ENCODE data around the gene AMN. TPM values are rescaled to one million over a fixed set of nuclear protein-coding genes. Genes with fewer than 3 reads are reported as not detected.

The AMN gene
- total RNA-seq, 1 donor from 2014 or later: 0.35 TPM

DNA sequence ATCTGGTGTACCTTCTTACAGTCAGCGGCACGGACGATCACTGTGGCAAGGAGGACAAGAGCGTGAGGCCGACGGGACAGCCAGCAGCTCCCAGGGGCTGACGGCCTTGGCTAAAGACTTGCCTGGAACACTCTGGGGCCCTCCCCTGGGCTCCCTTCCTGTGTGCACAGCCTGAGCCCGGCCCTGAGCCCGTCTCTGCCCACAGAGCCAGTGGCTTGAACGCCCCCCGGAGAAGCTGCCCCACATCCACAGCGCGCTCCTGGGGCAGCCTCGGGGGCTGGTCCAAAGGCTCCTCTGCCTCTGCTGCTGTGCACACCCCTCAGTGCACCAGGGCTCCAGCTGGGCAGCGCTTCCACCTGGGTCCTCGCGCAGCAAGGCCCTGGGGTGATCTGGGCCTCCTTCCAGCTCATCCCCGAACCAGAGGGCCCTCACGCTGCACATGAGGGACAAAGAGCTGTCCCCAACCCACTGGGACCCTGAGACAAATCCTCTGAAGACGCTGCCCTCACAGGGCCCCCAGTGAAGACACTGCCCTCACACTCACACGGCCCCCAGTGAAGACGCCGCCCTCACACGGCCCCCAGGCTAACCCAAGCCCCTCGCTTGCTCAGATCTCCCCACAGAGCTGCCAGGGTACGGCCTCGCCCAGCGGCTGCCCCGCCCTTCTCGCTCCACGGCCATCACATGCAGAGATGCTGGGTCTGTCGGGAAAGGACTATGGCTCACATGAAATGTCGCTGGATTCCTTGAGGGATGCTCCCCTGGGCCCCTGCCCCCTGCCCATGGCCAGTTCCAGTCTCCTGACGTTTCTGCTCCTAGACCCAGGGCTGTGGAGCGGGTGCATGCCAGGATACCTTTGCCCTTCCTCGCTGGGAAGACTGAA, 22.2 kb downstream of the AMN start:
- no peak for DNase-seq
- Mint-ChIP-seq H3K27me3 (no peaks in the 10 kb centered on the region), H3K4me3 (no peak overlapping the region), H3K36me3 (ENCODE audit: low read depth) (no peaks in the 10 kb centered on the region), H3K27ac (no peak overlapping the region), H3K4me1 (peaks cover 19% of the 10 kb centered on the region), H3K9me3 (no peaks in the 10 kb centered on the region)
- intact Hi-C loops (cut with micrococcal nuclease): no loop called here

DNA sequence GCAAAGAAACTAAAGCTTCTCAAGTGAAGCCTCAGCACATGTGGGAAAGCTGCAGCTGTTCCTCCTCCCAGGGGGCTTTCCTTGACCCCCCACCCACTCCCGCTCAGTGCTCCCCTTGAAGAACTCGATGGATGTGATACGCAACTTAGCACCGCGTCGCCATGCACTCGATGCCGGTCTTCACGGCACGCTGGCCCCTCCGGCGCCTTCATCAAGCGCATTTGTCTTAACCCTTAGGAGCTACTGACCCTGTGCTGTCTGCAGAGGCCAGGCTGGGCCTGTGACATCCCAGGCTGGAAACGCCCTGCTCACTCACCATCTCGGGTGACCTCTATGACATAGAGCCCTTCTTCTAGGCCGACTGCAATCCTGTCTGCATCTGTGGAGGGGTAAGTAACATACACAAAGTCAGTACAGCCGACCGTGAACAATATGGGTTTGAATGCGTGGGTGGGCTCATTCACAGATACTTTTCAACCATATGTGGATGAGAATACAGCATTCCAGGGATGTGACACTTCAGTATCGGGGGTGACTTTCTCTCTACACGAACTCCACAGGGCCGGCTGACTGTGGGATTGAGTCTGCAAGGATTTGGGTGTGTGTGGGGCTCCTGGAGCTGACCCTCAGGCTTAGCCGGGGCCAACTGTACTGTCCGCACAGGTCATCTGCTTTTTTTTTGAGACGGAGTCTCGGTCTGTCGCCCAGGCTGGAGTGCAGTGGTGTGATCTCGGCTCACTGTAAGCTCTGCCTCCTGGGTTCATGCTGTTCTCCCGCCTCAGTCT, 23.1 kb downstream of the AMN start:
- Mint-ChIP-seq H3K4me3 (no peak overlapping the region), H3K27ac (no peak overlapping the region), H3K36me3 (ENCODE audit: low read depth) (no peaks in the 10 kb centered on the region), H3K4me1 (peaks cover 19% of the 10 kb centered on the region), H3K9me3 (no peaks in the 10 kb centered on the region), H3K27me3 (no peaks in the 10 kb centered on the region)
- intact Hi-C loops (cut with micrococcal nuclease): no loop called here
- no peak for DNase-seq

DNA sequence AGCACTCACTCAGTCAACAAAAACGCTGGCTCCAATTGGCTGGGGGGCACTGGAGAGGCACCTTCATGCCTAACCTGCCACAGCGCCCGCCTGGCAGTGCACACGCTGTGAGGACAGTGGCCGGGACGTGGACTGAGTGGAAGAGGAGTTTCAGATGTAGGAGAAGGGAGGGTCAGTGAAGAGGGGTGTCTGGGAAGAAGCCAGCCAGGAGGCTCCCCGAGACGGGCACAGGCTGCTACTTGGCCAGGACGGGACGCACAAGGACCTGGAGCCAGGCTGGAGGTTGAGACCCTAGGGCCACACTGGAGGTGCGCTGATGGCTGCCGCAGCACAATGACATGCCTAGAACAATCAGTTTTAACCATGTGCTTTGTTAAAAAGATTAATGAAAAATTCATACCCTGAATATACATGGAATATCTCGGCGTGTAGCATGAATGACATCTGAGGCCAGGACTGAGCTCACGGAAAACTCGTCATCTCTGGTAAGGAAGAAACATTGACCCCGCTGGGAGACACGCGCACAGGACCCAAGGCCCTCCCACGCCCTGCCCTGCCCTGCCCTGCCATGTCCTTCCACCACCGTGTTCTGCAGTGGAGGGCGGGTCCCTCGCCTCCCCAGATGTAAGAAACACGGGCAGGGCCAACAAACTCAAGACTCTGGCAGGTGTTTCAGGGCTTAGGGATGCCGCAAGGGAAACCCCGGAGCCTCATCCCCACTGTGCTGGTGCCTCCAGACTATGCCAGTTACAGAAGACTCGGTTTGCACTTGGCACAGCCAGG, 25.0 kb downstream of the AMN start:
- Mint-ChIP-seq H3K36me3 (ENCODE audit: low read depth) (no peaks in the 10 kb centered on the region), H3K9me3 (no peaks in the 10 kb centered on the region), H3K4me3 (no peak overlapping the region), H3K4me1 (peaks cover 19% of the 10 kb centered on the region), H3K27me3 (no peaks in the 10 kb centered on the region), H3K27ac (peak overlapping the region; percentile 51)
- no peak for DNase-seq
- intact Hi-C loops (cut with micrococcal nuclease): no loop called here

GRCh38 chr14:102948698-102949061, 26.2 kb downstream of the AMN start:
- H3K27ac Mint-ChIP-seq: peak overlapping the region; percentile 73
- intact Hi-C loops (cut with micrococcal nuclease): no loop called here
- H3K27me3 Mint-ChIP-seq: no peaks in the 10 kb centered on the region
- DNase-seq: no peak
- peaks cover 19% of the 10 kb centered on the region for H3K4me1 Mint-ChIP-seq
- no peaks in the 10 kb centered on the region for H3K36me3 Mint-ChIP-seq (ENCODE audit: low read depth)
- peak overlapping the region; percentile 22 for H3K4me3 Mint-ChIP-seq
- no peaks in the 10 kb centered on the region for H3K9me3 Mint-ChIP-seq

DNA sequence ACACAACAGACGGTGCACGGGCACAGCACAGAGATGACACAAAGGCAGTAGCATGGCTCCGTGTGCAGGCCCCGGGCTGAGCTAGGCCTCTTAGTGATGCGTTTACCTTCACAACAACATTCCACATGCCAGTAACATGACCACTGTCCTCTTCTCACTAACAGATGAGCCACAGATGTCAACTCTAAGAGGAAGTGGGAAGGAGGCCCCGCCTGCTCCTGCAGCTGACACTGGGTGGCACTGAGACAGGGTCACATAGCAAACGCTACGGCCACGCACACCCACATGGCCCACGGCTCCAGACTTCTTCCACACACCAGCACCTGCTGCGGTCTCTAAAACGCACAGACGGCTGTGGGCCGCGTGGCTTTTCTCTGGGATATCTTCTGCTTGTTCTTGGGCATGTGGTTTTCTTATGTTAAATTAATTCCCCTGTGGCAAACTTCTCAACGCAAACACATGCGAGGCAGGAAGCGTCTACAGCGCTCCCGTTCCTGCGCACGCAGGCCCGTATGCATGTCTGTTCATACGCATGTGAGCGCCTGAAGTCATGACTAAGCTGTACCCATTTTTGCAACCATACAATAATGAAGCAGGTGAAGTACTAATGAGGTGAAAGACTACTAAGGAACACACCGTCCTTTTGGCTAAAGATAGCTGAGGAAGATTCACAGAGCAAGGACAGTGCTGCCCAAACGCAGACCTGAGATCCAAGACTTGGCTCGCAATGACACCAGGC, 26.8 kb downstream of the AMN start:
- no peaks in the 10 kb centered on the region for H3K36me3 Mint-ChIP-seq (ENCODE audit: low read depth)
- DNase-seq: peak; percentile 79
- no peaks in the 10 kb centered on the region for H3K9me3 Mint-ChIP-seq
- H3K27me3 Mint-ChIP-seq: no peaks in the 10 kb centered on the region
- H3K27ac Mint-ChIP-seq: peak overlapping the region; percentile 73
- H3K4me3 Mint-ChIP-seq: peak overlapping the region; percentile 22
- intact Hi-C loops (cut with micrococcal nuclease): no loop called here
- peaks cover 19% of the 10 kb centered on the region for H3K4me1 Mint-ChIP-seq

- H3K4me3 Mint-ChIP-seq: no peak overlapping the region
- H3K9me3 Mint-ChIP-seq: no peaks in the 10 kb centered on the region
- no peak for DNase-seq
- no peaks in the 10 kb centered on the region for H3K27me3 Mint-ChIP-seq
- intact Hi-C loops (cut with micrococcal nuclease): no loop called here
- H3K27ac Mint-ChIP-seq: no peak overlapping the region
- H3K4me1 Mint-ChIP-seq: peaks cover 19% of the 10 kb centered on the region
- no peaks in the 10 kb centered on the region for H3K36me3 Mint-ChIP-seq (ENCODE audit: low read depth)
Measured at GRCh38 chr14:102949801-102950451, 27.5 kb downstream of the AMN start.

GRCh38 chr14:102951034-102951433, 28.6 kb downstream of the AMN start:
- Mint-ChIP-seq H3K9me3 (no peaks in the 10 kb centered on the region), H3K27ac (no peak overlapping the region), H3K4me1 (peaks cover 19% of the 10 kb centered on the region), H3K36me3 (ENCODE audit: low read depth) (no peaks in the 10 kb centered on the region), H3K27me3 (no peaks in the 10 kb centered on the region), H3K4me3 (no peak overlapping the region)
- intact Hi-C loops (cut with micrococcal nuclease): no loop called here
- no peak for DNase-seq

DNA sequence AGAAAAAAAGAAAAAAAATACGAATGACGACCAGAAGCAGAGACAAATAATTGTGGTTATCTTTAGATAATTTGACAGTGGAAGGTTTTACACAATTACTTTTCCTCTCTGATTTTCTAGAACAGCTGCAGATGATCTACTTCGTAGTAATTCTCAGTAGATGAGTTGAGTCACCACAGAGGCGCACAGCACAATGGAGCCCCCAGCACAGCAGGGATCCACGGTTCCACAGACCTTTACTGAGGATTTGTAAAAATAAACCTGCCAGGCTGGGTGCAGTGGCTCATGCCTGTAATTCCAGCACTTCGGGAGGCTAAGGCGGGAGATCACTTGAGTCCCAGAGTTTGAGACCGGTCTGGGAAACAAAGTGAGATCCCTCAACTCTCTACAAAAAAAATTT, 29.3 kb downstream of the AMN start:
- H3K27me3 Mint-ChIP-seq: no peaks in the 10 kb centered on the region
- intact Hi-C loops (cut with micrococcal nuclease): no loop called here
- no peak overlapping the region for H3K27ac Mint-ChIP-seq
- no peaks in the 10 kb centered on the region for H3K9me3 Mint-ChIP-seq
- no peaks in the 10 kb centered on the region for H3K36me3 Mint-ChIP-seq (ENCODE audit: low read depth)
- H3K4me1 Mint-ChIP-seq: peaks cover 15% of the 10 kb centered on the region
- no peak for DNase-seq
- H3K4me3 Mint-ChIP-seq: no peak overlapping the region

DNA sequence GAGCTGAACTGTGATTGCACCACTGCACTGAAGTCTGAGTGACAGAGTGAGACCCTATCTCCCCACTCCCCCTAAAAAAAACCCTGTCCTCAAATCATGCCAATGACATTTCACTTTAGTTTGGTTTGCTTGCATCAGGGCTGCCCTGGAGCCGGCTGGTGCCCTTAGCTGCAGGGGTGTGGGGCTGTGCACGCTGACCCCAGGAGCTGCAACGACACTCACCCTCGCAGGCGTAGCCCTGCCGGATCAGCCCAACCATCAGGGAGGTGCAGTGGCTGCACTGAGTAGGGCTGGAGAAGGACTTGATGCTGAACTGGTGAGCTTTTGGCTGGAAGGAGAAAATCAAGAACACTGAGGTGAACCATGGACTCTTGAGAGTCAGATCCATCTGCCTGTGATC, 29.8 kb downstream of the AMN start:
- Mint-ChIP-seq H3K9me3 (no peaks in the 10 kb centered on the region), H3K27me3 (no peaks in the 10 kb centered on the region), H3K4me3 (no peak overlapping the region), H3K36me3 (ENCODE audit: low read depth) (no peaks in the 10 kb centered on the region), H3K4me1 (peaks cover 12% of the 10 kb centered on the region), H3K27ac (no peak overlapping the region)
- no peak for DNase-seq
- intact Hi-C loops (cut with micrococcal nuclease): no loop called here

DNA sequence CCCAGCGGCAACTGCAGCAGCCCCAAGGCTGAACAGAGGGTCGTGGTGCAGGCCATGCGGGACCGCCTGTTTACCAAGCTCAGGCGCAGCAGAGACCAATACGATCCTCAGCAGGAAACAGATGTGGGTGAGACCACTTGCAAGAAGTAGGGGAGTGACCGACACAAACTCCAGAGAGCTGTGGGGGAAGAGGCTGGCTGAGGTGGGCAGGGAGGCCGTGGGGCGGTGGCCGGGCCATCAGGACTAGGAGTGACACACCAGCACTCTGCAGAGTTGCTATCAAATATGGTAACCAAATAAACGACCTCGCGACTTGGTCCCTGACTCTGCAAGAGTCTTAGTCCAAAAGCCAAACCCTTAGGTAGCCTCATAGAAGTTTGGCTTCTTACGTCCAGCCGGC, 30.6 kb downstream of the AMN start:
- Mint-ChIP-seq H3K27me3 (no peaks in the 10 kb centered on the region), H3K27ac (no peak overlapping the region), H3K9me3 (no peaks in the 10 kb centered on the region), H3K4me3 (no peak overlapping the region), H3K4me1 (peaks cover 10% of the 10 kb centered on the region), H3K36me3 (ENCODE audit: low read depth) (no peaks in the 10 kb centered on the region)
- intact Hi-C loops (cut with micrococcal nuclease): no loop called here
- no peak for DNase-seq

DNA sequence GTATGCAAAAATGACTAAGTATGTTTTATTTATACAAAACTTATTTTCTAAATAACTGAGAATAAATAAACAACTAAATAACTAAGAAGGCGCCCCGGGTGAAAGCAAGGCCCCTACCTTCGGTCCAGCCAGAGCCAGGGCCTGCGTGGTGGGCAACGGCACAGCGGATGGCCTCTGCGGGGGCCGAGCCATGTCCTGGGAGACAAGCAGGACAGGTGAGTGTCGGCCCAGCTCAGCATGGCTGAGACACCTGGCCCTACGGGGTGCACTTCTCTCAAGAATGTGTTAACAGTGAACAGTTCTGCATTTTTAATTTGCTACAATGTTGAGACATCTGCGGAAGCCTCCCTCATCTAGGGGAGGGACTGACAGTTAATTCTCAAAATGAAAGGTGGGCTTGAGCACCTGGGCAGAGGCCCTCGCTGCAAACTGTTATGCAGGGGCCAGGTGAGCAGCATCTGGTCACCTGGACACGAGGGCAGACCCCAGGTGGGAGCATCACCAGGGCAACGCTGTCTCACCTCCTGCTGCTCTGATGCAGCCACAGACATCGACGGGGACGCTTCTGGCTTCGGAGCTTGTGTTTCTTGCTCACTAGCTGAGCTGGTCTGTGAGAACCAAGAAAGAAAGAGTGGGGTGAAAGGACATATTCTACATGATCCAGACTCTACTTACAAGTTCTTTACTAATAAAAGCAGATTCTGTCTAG, 31.8 kb downstream of the AMN start:
- no peaks in the 10 kb centered on the region for H3K9me3 Mint-ChIP-seq
- no peaks in the 10 kb centered on the region for H3K27me3 Mint-ChIP-seq
- H3K4me3 Mint-ChIP-seq: no peak overlapping the region
- no peaks in the 10 kb centered on the region for H3K36me3 Mint-ChIP-seq (ENCODE audit: low read depth)
- DNase-seq: no peak
- H3K27ac Mint-ChIP-seq: no peak overlapping the region
- H3K4me1 Mint-ChIP-seq: peaks cover 4% of the 10 kb centered on the region
- intact Hi-C loops (cut with micrococcal nuclease): no loop called here

GRCh38 chr14:102955636-102956408, 33.4 kb downstream of the AMN start:
- no peak overlapping the region for H3K4me3 Mint-ChIP-seq
- no peak for DNase-seq
- no peaks in the 10 kb centered on the region for H3K36me3 Mint-ChIP-seq (ENCODE audit: low read depth)
- H3K9me3 Mint-ChIP-seq: no peaks in the 10 kb centered on the region
- H3K4me1 Mint-ChIP-seq: no peaks in the 10 kb centered on the region
- no peak overlapping the region for H3K27ac Mint-ChIP-seq
- no peaks in the 10 kb centered on the region for H3K27me3 Mint-ChIP-seq
- intact Hi-C loops (cut with micrococcal nuclease): no loop called here

Measured in activated CD4-positive, alpha-beta T cell treated with anti-CD3 and anti-CD28 coated beads, Interleukin-2, amount 10 ng/mL, durations not matched to agents 24 days and 14 days (primary cell).